Measurements from ENCODE around the gene CHCHD5. TPM values are rescaled to one million over a fixed set of nuclear protein-coding genes. Genes with fewer than 3 reads are reported as not detected.
A peak's percentile ranks its signal among the peaks of the same experiment; 100 is the strongest.
"Not testable (repeated sequence)": the region's sequence is repeated elsewhere in the genome, so short reads cannot be mapped to it uniquely, and the experiment has no call there.

CHCHD5 gene, protein sequence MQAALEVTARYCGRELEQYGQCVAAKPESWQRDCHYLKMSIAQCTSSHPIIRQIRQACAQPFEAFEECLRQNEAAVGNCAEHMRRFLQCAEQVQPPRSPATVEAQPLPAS
- total RNA-seq, result 24.6 TPM
- 37.2 TPM for polyA plus RNA-seq
- long read RNA-seq, donor 1, partial matches to known transcripts, result 0 of 3 reads
- long read RNA-seq, donor 1, other reads (novel, unspliced or antisense), result 0 of 3 reads
- long read RNA-seq, donor 2, transcript CHCHD5-201 (4 exons, 691 nt), result major isoform, 38 of 46 reads
- long read RNA-seq, donor 2, partial matches to known transcripts, result 7 of 46 reads
- long read RNA-seq, donor 2, other reads (novel, unspliced or antisense), result 0 of 46 reads
- long read RNA-seq, donor 3, transcript CHCHD5-201 (4 exons, 691 nt), result major isoform, 29 of 41 reads
- long read RNA-seq, donor 3, partial matches to known transcripts, result 9 of 41 reads
- long read RNA-seq, donor 3, other reads (novel, unspliced or antisense), result 0 of 41 reads
- long read RNA-seq, donor 4, partial matches to known transcripts, result 0 of 4 reads
- long read RNA-seq, donor 4, other reads (novel, unspliced or antisense), result 0 of 4 reads
- long read RNA-seq, donor 5, transcript CHCHD5-201 (4 exons, 691 nt), result major isoform, 27 of 38 reads
- long read RNA-seq, donor 5, partial matches to known transcripts, result 9 of 38 reads
- long read RNA-seq, donor 5, other reads (novel, unspliced or antisense), result 0 of 38 reads
- long read RNA-seq, donor 6, transcript CHCHD5-201 (4 exons, 691 nt), result major isoform, 19 of 19 reads
- long read RNA-seq, donor 6, partial matches to known transcripts, result 0 of 19 reads
- long read RNA-seq, donor 6, other reads (novel, unspliced or antisense), result 0 of 19 reads
- long read RNA-seq, donor 7, transcript CHCHD5-201 (4 exons, 691 nt), result major isoform, 14 of 14 reads
- long read RNA-seq, donor 7, partial matches to known transcripts, result 0 of 14 reads
- long read RNA-seq, donor 7, other reads (novel, unspliced or antisense), result 0 of 14 reads
- long read RNA-seq, donor 8, transcript CHCHD5-201 (4 exons, 691 nt), result major isoform, 7 of 7 reads
- long read RNA-seq, donor 8, partial matches to known transcripts, result 0 of 7 reads
- long read RNA-seq, donor 8, other reads (novel, unspliced or antisense), result 0 of 7 reads
- long read RNA-seq, donor 9, transcript CHCHD5-201 (4 exons, 691 nt), result major isoform, 12 of 13 reads
- long read RNA-seq, donor 9, partial matches to known transcripts, result 0 of 13 reads
- long read RNA-seq, donor 9, other reads (novel, unspliced or antisense), result 0 of 13 reads
- long read RNA-seq, donor 10, transcript CHCHD5-201 (4 exons, 691 nt), result major isoform, 15 of 16 reads
- long read RNA-seq, donor 10, partial matches to known transcripts, result 0 of 16 reads
- long read RNA-seq, donor 10, other reads (novel, unspliced or antisense), result 0 of 16 reads

DNA sequence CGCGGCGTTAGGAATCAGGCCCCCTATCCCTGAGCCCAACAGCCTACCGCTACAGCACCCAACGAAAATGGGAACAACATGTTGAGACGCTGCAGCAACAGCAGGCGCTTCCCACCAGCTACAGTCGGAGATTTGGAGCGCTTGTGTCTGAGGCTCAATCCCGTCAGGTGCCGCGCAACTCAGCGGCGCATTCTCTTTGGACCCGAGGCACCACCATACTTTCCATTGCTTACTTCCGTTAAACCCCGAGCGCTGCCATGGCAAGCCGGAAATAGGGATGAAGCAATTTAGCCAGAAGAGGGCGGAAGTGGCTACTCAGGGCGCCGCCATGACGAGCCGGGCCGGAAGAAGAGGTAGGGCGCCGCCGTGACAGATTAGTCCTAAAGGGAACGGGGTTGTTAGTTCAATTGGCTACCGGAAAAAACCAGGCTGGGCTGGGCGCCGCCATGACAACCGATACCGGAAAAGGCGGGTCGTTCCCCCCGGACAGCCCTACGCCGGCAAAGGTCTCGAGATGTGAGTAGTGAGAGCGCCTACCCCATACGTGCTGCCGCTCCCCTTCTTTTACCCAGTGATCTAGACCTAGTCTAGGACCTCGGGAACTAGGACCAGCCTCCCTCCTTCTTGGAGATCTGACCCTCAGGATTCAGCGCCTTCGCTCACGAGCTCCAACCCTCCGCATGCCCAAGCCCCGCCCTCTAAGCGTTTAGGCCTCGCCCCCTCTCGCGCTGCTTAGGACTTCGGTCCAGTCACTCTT, at the start of gene CHCHD5:
Gene CHCHD5 (plus strand): TSS at position 476 of the 757 bp plus-strand sequence. CDS start 39 bp downstream, at position 515.
- Histone ChIP-seq H3K36me3 (ENCODE audit: control insufficient read depth in 2 of 2, insufficient read depth in 2 of 2, low read length in 1 of 2) (peaks cover 17 to 25% of the 10 kb centered on the region in 2 donors), H3K9me3 (ENCODE audit: control insufficient read depth in 2 of 2, insufficient read depth in 1 of 2, low read length in 1 of 2) (peaks cover 0 to 6% of the 10 kb centered on the region in 2 donors), H3K4me1 (ENCODE audit: control insufficient read depth in 2 of 2, insufficient read depth in 2 of 2, low read length in 2 of 2) (peaks cover 13 to 20% of the 10 kb centered on the region in 2 donors), H3K4me3 (ENCODE audit: low read length in 2 of 2) (peak within 1 kb of the TSS; percentile 76 to 83), H3K27me3 (ENCODE audit: control insufficient read depth in 2 of 2, insufficient read depth in 1 of 2, low read length in 1 of 2) (no peaks in the 10 kb centered on the region), H3K27ac (ENCODE audit: low read depth in 1 of 2, low read length in 1 of 2) (peak within 1 kb of the TSS; percentile 89 to 93)
- DNase-seq (ENCODE audit: low read depth in 6 of 9, low spot score in 9 of 9), result peak; percentile 72 to 96 (median 84)
- WGBS, result 2% methylated on average over 54 of the region's 54 CpGs

DNA sequence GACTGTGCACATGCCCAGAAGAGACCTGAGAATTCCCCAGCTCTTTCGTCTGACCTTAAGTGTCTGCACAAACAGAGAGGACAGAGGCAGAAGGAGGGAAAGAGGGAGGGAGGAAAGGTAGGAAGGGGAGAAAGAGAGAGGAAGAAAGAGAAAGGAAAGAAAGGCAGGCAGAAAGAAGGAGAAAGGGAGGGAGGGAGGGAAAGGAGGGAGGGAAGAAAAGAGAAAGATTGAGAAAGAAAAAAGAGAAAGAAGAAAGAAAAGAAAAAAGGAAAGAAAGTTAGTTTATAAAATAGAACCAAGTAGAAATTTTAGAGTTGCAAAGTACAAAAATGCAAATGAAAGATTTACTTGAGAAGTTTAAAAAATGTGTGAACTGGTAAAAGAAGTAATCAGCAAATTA, 49.6 kb upstream of the CHCHD5 start:
- no peak for DNase-seq (ENCODE audit: low read depth in 6 of 9, low spot score in 9 of 9)
- 89% methylated on average over 1 of the region's 1 CpG for WGBS
- Histone ChIP-seq H3K4me1 (ENCODE audit: control insufficient read depth in 2 of 2, insufficient read depth in 2 of 2, low read length in 2 of 2) (no peaks in the 10 kb centered on the region), H3K27me3 (ENCODE audit: control insufficient read depth in 2 of 2, insufficient read depth in 1 of 2, low read length in 1 of 2) (no peaks in the 10 kb centered on the region), H3K36me3 (ENCODE audit: control insufficient read depth in 2 of 2, insufficient read depth in 2 of 2, low read length in 1 of 2) (peaks cover 14 to 17% of the 10 kb centered on the region in 2 donors), H3K27ac (ENCODE audit: low read depth in 1 of 2, low read length in 1 of 2) (no peak overlapping the region), H3K4me3 (ENCODE audit: low read length in 2 of 2) (no peak overlapping the region), H3K9me3 (ENCODE audit: control insufficient read depth in 2 of 2, insufficient read depth in 1 of 2, low read length in 1 of 2) (no peaks in the 10 kb centered on the region)

DNA sequence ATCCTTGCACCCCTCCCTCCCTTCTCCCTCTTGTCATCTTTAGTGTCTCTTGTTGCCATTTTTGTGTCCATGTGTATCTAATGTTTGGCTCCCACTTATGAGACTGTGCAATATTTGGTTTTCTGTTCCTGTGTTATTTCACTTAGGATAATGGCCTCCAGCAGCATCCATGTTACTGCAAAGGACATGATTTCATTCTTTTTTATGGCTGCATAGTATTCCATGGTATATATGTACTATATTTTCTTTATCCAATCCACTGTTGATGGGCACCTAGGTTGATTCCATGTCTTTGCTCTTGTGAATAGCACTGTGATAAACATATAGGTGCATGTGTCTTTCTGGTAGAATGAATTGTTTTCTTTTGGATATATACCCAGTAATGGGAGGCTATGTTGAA, 47.7 kb upstream of the CHCHD5 start:
- not testable (repeated sequence) for DNase-seq (ENCODE audit: low read depth in 6 of 9, low spot score in 9 of 9); H3K27ac ChIP-seq (ENCODE audit: low read depth in 1 of 2, low read length in 1 of 2); H3K27me3 ChIP-seq (ENCODE audit: control insufficient read depth in 2 of 2, insufficient read depth in 1 of 2, low read length in 1 of 2); H3K9me3 ChIP-seq (ENCODE audit: control insufficient read depth in 2 of 2, insufficient read depth in 1 of 2, low read length in 1 of 2); H3K36me3 ChIP-seq (ENCODE audit: control insufficient read depth in 2 of 2, insufficient read depth in 2 of 2, low read length in 1 of 2); H3K4me3 ChIP-seq (ENCODE audit: low read length in 2 of 2); H3K4me1 ChIP-seq (ENCODE audit: control insufficient read depth in 2 of 2, insufficient read depth in 2 of 2, low read length in 2 of 2)

DNA sequence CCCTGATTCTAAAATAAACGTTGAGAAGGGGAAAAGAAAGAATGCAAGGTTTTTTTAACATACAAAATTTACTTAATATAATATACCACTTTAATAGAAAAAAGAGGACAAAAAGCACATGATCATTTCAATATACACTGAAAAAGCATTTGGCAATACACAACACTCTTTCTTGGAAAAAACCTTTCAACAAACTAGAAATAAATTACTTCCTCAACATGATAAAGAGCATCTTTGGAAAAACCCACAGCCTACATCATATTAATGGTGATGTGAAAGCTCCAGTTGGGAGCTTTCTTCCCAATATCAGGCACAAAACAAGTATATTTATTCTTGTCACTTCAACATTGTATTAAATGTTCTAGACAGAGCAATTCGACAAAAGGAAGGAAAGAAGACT, 45.1 kb upstream of the CHCHD5 start:
- 90% methylated on average over 2 of the region's 2 CpGs for WGBS
- H3K4me3 ChIP-seq (ENCODE audit: low read length in 2 of 2), result no peak overlapping the region
- H3K9me3 ChIP-seq (ENCODE audit: control insufficient read depth in 2 of 2, insufficient read depth in 1 of 2, low read length in 1 of 2), result peaks cover 0 to 5% of the 10 kb centered on the region in 2 donors
- no peak overlapping the region for H3K27ac ChIP-seq (ENCODE audit: low read depth in 1 of 2, low read length in 1 of 2)
- H3K36me3 ChIP-seq (ENCODE audit: control insufficient read depth in 2 of 2, insufficient read depth in 2 of 2, low read length in 1 of 2), result no peaks in the 10 kb centered on the region
- H3K4me1 ChIP-seq (ENCODE audit: control insufficient read depth in 2 of 2, insufficient read depth in 2 of 2, low read length in 2 of 2), result peaks cover 5 to 17% of the 10 kb centered on the region in 2 donors
- DNase-seq (ENCODE audit: low read depth in 6 of 9, low spot score in 9 of 9), result no peak
- H3K27me3 ChIP-seq (ENCODE audit: control insufficient read depth in 2 of 2, insufficient read depth in 1 of 2, low read length in 1 of 2), result no peaks in the 10 kb centered on the region

DNA sequence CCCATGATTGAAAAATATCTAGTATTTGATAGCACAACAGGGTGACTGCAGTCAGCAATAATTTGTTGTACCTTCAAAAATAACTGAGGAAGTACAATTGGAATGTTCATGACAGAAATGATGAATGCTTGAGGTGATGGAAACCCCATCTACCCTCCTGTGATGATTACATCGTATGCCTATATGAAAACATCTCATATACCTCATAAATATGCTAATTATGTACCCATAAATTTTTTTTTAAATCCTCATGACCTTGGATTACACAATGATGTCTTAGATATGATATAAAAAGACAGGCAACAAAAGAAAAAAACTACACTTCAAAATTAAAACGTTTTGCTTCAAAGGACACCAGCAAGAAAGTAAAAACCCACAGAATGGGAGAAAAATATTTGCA, 43.5 kb upstream of the CHCHD5 start:
- peaks cover 0 to 5% of the 10 kb centered on the region in 2 donors for H3K9me3 ChIP-seq (ENCODE audit: control insufficient read depth in 2 of 2, insufficient read depth in 1 of 2, low read length in 1 of 2)
- 14% methylated on average over 2 of the region's 2 CpGs for WGBS
- H3K4me1 ChIP-seq (ENCODE audit: control insufficient read depth in 2 of 2, insufficient read depth in 2 of 2, low read length in 2 of 2), result peaks cover 5 to 17% of the 10 kb centered on the region in 2 donors
- no peaks in the 10 kb centered on the region for H3K27me3 ChIP-seq (ENCODE audit: control insufficient read depth in 2 of 2, insufficient read depth in 1 of 2, low read length in 1 of 2)
- no peak overlapping the region for H3K27ac ChIP-seq (ENCODE audit: low read depth in 1 of 2, low read length in 1 of 2)
- no peak overlapping the region for H3K4me3 ChIP-seq (ENCODE audit: low read length in 2 of 2)
- no peak for DNase-seq (ENCODE audit: low read depth in 6 of 9, low spot score in 9 of 9)
- H3K36me3 ChIP-seq (ENCODE audit: control insufficient read depth in 2 of 2, insufficient read depth in 2 of 2, low read length in 1 of 2), result peaks cover 0 to under 1% of the 10 kb centered on the region in 2 donors

DNA sequence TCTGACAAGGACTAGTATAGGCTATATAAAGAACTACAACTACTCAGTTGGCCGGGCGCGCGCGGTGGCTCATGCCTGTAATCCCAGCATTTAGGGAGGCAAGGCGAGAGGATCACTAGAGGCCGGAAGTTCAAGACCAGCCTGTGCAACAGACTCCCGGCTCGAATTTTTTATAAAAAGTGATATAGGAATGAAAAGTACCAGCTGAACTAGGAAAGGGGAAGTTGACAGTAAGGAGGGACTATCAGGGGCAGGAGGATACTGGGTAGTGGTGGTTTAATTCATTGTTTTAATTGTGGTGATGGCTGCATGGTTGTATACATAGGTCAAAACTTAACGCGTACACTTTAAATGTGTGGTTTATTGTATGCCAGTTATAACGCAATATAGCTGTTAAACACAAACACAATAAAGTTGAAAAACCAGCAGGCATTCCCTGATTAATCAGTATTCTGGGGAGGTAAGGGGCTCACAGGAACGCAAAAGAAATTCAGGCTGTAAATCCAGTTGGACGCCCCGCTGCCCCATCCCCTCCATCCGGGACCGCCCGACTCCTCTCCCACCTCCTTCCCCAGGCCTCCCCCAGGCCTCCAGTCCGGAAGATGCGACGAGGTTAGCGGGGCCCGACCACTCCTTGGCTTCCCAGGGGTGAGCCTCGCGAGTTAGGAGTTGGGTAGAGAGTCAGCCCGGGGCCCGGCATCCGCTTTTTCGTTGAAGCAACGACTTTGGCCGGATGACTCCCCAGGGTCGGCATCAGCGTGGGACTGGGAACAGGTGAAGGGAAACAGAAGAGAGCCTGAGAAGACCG, 42.9 kb upstream of the CHCHD5 start:
- H3K27ac ChIP-seq (ENCODE audit: low read depth in 1 of 2, low read length in 1 of 2), result peak overlapping the region; percentile 81 to 87
- H3K4me1 ChIP-seq (ENCODE audit: control insufficient read depth in 2 of 2, insufficient read depth in 2 of 2, low read length in 2 of 2), result peaks cover 5 to 17% of the 10 kb centered on the region in 2 donors
- H3K4me3 ChIP-seq (ENCODE audit: low read length in 2 of 2), result peak overlapping the region; percentile 83 to 84
- H3K36me3 ChIP-seq (ENCODE audit: control insufficient read depth in 2 of 2, insufficient read depth in 2 of 2, low read length in 1 of 2), result peaks cover 0 to 4% of the 10 kb centered on the region in 2 donors
- 4% methylated on average over 34 of the region's 34 CpGs for WGBS
- H3K9me3 ChIP-seq (ENCODE audit: control insufficient read depth in 2 of 2, insufficient read depth in 1 of 2, low read length in 1 of 2), result peaks cover 0 to 5% of the 10 kb centered on the region in 2 donors
- DNase-seq (ENCODE audit: low read depth in 6 of 9, low spot score in 9 of 9), result peak in 3 of 9 donors; percentile 58 to 78 (median 74)
- no peaks in the 10 kb centered on the region for H3K27me3 ChIP-seq (ENCODE audit: control insufficient read depth in 2 of 2, insufficient read depth in 1 of 2, low read length in 1 of 2)

DNA sequence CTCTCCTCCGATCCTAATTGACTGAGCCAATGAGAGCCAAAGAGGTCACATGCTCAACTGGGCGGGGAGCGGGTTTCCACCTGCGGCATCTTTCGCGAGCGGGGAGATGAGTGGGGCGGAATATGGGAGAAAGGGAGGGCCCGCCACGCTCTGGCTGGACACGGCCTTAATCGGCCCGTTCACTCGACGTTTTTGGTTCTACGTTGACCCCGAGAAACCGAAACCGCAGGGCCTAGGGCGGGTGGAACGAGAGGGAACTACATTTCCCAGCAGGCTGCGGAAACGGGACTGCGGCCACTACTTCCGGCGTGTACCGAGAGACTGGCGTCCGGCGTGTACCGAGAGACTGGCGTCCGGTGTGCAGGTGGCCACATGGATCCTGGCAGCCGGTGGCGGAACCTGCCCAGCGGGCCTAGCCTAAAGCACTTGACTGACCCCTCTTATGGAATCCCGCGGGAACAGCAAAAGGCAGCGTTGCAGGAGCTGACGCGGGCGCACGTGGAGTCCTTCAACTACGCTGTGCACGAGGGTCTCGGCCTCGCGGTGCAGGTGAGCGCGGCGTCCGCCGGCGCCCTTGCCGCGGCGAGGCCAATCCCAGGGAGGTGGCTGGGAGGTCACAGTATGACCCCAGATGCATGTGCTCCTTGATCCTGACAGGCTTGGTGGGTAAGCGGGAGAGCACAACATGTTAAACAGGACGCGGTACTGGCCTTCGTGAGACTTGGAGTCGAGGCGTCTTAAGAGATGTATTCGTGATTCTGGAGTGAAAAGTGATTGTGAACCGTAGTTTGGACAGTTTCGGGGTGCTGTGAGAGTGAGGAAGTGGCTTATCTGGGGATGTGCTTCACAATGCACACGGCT, 42.1 kb upstream of the CHCHD5 start, which contains the start of gene POLR1B:
Gene POLR1B (plus strand): TSS at position 343 of the 861 bp plus-strand sequence. CDS start 30 bp downstream, at position 373.
- Histone ChIP-seq H3K27ac (ENCODE audit: low read depth in 1 of 2, low read length in 1 of 2) (peak within 1 kb of the TSS; percentile 81 to 87), H3K9me3 (ENCODE audit: control insufficient read depth in 2 of 2, insufficient read depth in 1 of 2, low read length in 1 of 2) (peaks cover 0 to 5% of the 10 kb centered on the region in 2 donors), H3K27me3 (ENCODE audit: control insufficient read depth in 2 of 2, insufficient read depth in 1 of 2, low read length in 1 of 2) (no peaks in the 10 kb centered on the region), H3K4me1 (ENCODE audit: control insufficient read depth in 2 of 2, insufficient read depth in 2 of 2, low read length in 2 of 2) (peaks cover 5 to 17% of the 10 kb centered on the region in 2 donors), H3K4me3 (ENCODE audit: low read length in 2 of 2) (peak within 1 kb of the TSS; percentile 83 to 84), H3K36me3 (ENCODE audit: control insufficient read depth in 2 of 2, insufficient read depth in 2 of 2, low read length in 1 of 2) (peaks cover 0 to 11% of the 10 kb centered on the region in 2 donors)
- WGBS, result under 1% methylated on average over 67 of the region's 67 CpGs
- DNase-seq (ENCODE audit: low read depth in 6 of 9, low spot score in 9 of 9), result peak; percentile 55 to 91 (median 73)
